Stimulated activated CD8-positive, alpha-beta memory T cell treated with anti-CD3 and anti-CD28 coated beads, Interleukin-2, amount 100 ng/mL, for 1 hour (primary cell): ENCODE results near the gene ZNF385A.
"Not testable (repeated sequence)": the region's sequence is repeated elsewhere in the genome, so short reads cannot be mapped to it uniquely, and the experiment has no call there.

ENCODE experiments used
- DNase-seq, 2 donors: peaks; one replicate each; pipeline ENCODE4 v3.0.0-alpha.2; 2020; ENCODE audit warnings: low read depth in 2 of 2

ZNF385A gene

DNA sequence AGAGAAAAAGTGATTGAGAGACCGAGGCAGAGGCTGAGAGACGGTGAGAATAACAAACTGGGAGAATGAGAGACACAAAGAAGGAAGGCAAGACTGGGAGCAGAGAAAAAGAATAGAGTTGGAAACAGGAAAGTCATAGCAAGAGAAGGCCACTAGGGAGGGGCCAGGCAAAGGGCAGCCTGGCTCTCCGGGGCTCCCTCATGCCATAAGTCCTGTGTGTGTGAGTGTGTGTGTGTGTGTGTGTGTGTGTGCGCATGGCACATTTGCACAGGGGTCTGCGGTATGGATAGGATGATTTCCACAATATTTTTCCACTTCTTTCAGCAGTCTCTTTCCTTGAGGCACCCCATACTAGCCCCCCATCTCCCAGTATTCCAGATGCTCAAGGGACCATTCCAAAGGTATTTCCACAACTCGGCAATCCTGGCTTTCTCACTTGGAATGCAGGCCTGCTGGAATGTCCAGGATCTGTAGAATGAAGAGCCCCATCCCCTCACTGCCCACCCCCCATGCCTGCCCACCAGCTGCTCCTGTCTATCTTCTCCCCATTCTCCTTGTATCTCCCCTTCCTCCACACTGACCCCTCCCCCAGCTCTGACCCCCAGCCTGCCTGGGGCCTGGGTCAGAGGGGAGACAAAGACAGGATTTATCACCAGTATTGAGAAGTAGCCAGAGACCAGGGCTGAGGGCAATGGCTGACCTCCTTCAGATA, 29.3 kb downstream of the ZNF385A start:
- DNase-seq: no peak

DNA sequence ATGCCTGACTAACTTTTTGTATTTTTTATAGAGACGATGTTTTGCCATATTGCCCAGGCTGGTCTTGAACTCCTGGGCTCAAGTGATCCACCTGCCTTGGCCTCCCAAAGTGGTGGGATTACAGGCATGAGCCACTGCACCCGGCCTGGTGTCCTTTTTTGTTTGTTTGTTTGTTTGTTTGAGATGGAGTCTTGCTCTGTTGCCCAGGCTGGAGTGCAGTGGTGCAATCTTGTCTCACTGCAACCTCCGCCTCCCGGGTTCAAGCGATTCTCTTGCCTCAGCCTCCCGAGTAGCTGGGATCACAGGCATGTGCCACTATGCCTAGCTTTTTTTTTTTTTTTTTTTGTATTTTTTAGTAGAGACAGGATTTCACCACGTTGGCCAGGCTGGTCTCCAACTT, 30.3 kb downstream of the ZNF385A start:
- not testable (repeated sequence) for DNase-seq

DNA sequence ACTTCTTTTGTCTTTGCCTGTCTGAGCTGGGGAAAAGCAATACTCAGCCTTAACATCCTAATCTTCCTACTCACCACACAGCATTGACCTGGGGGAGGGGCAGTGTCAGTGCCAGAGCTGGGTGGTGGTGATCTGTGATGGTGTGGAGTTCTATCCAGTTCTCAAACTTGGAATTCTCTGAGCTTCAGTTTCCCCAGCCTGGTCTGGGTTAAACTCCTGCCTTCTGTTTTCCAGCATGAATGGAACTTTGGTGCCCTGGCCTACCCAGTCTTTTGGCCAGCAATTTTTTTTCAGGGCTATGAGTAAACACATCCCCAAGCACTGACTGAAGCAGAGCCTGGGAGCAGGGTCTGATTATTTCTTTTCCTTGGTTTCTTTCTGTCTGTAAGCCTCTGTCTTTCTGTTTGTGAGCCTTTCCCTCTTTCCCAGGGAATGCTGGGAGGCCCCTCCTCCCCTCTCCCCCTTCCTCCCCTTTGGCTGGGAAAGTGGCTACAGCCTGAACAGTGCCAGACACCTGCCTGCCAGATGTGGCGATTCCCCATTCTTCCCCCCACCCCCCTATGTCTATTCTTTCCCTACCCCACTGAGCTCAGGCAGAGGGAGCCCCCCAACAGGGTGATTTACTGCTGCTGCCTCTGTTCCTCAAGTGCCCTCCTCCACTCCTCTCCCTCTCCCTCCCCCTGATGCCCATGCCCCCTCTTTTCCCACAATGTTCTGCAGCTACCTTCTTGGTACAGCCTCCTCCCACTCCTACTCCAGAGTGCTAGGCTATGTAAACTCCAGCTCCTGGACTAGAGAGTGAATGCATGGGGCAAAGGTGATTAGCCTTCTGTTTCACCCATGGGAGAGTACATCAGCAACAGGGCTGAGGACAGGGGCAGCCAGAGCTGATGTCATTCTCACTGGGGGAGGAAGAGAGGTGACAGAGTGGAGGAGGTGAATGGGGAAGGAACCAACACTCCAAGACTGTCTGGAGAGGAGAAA, 31.4 kb downstream of the ZNF385A start:
- no peak for DNase-seq

DNA sequence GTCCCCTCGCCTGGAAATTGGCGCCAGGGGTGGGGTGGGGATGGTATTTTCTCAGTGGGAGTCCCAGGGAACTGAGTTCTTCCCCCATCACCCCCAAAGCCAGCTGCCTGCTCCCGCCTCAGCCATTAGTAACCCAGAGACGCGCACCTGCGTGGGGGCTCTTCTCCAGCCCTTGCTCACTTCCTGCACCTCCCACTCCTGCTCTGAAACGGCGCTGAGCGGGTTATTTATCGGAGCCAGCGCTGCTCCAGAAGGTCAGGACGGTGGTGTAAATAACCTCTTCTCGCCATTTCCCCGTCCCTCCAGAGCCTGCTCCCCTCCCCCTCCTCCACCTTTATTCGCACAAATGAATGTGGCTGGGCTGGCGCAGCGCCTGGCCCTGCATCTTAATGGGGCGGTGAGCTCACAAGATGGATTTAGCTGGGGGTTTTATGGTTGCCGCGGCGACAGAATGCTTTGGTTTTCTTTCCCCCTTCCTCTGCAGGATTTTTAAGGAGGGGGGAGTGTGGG, 32.5 kb downstream of the ZNF385A start:
- DNase-seq: no peak

DNA sequence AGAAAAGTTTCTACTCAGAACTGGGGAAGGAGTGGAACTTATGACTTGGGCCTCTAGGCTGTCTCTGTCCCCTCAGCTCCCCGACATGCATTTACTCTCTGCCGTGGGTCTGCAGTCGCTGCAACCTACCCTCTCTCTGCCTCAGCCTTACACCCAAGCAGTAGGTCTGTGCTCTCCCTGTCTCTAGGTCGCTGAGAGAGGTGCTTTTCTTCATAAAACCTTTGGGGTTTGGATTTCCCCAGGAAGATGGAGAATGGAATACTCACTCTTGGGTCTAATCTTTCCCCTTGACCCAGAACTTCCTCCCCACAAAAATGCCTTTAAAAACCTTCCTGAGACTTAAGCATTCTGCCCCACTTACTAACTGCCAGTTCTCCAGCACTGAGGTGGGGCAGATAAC, 33.2 kb downstream of the ZNF385A start:
- DNase-seq: no peak

DNA sequence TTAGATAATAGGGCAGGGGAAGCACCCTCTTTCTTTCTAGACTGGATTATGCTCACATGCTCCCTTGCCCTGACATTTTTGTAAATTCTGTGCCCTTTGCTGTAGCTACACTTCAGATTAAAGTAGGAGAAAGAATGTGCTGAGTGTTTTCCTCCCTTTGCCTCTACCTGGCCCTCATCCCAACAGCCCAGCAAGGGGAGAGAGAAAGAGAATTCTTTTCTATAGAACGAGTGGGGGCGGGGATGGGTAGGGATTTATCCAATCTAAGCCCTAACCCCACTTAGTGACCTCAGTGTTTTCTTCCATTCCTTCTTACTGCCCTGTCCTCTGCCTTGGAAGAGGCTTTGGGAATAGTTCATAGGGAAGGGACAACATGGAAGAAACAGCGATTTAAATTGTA, 33.8 kb downstream of the ZNF385A start:
- DNase-seq: no peak

DNA sequence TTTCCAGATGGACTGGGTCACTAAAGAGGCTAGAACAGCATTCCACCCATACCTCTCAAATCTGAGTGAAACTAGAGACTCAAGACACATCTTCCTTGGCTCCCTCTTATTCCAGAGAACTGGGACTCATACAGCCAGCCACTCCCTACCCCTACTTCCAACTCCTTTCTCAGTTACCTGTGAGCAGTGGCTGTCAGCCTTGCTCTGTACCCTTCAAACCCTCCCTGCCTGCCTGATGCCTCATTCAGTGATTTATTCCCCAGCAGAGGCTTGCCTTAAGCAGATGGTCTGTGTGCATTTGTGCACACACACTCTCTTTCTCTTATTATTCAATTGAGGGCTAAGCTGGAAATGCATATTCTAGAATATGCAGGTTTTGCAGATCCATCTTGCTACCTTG, 34.9 kb downstream of the ZNF385A start:
- DNase-seq: no peak

DNA sequence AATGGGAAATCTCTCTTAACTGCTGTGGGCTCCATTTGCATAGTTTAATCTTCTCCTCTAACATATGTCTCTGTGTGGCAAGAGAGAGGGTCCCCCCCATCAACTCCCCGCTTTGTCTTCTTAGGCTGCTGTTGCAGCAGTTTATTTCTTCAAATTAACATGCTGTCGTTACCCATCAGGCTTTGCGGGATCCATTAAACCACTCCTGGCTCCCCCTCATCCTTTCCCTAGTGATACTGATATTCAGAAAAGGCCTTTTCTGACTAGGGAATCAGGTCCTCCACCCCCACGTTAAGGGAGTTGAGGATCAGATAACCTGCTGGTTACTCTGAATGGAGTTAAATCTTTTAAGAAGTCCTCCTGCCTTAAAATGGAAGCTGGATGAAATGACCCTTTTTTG, 35.5 kb downstream of the ZNF385A start:
- DNase-seq: no peak

DNA sequence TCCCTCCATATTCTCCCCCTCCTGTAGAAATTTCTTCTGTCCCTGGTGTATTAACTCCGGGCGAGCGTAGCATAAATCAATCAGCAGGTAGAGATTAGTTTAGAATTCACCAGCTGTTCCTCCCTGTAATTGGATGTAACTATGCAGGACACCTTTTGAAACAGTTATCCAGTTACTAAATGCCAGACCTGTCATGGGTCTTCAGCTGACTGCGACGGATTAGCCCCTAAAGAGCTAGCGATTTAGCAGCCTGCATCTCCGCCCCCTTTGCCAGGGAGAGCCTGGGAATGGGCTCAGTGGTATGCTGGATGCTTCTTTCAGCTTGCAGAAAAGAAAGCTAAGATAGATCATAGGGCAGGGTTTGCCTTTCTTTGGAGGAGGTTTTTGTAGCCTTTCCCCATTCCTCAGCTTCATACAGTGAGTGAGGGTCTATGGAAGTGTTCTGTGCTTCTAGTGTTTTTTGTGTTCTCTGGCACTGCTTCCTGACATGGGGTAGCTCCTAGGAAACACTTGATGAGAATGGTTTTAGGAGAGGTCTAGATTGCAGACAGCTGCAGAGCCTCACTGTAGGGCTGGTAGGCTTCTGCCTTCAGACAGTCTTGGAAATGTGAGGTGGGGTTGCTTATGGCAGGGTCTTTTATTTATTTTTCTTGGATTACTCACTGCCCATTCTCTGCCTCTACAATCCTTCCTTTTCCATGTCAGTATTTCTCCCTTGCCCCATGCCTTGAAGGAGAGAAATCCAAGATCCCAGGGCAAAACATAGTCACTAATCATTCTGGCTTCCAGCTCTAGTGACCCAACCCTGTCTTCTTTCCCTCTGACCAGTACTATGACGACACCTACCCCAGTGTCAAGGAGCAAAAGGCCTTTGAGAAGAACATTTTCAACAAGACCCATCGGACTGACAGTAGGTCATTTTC, 42.9 kb downstream of the ZNF385A start:
- no peak for DNase-seq

DNA sequence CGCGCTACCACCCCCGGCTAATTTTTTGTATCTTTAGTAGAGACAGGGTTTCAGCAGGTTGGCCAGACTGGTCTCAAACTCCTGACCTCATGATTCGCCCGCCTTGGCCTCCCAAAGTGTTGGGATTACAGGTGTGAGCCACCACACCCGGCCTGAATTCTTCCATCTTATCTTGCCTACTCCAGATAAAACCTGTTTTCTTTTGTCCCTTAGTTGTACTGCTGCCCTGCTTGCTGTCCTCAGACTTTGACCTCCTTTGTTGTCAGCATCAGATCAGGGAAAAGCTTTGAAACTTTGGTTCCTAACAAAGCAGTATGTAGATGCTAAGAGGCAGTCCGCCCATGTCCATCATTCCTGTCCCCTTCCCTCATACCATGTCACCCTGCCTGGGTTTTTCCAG, 43.7 kb downstream of the ZNF385A start:
- no peak for DNase-seq

DNA sequence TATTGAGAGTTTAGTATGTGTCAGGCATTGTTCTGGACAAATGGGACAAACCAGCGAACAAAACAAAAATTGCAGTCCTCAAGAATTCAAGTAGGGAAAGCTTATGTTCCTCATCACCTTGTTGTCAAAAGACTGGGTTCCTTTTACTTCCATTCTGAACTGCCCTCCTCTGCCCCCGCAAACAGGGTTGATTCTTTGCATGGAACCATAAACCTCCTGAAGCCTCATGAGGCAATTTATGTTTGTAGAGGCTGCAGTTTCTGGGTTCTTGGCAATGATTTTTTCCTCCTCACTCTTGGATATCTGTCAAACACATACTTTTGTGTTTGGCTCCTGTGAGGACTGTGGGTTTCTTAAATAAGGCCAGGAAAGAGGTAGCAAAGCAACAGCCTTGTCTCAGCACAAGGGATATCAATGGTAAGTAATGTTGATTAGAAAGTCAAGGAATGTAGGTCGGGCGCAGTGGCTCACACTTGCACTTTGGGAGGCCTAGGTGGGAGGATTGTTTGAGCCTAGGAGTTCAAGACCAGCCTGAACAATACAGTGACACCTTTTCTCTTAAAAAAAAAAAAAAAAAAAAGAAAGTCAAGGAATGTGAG, 45.7 kb downstream of the ZNF385A start:
- no peak for DNase-seq

DNA sequence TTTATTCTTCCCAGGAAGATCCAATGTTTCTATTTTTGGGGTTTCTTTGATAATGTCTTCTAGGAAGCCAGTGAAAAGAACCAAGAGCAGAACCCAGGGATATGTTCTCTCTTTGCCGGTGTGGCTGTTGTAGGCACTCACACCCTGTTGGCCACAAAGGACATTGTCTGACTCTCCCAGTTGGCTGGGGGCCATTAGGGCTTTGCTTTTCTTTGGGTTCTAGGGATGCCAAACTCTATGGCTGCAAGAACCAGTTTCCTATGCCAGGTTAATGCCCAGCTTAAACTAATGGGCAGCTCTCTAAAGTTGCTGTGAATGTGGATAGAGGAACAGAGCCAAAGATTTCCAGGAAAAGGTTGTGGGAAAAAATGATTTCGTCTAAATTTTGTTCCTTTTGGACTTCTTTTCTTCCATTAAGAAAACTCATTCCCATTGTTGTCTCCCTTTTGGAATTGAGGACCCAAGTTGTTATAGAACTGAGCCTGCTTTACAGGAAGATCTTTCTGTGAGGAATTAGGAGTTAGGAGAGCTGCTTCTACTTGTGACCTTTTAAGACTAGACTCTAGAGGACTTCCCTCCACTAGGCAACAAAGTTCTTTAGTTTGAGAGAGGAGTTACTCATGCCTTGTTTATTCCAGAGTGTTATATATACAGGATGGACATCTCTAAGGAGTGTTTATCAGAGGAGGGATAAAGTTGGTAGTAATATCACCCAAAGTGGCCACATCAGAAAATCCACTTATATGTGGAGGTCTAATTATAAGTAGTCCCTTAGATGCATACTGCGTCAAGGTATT, 46.5 kb downstream of the ZNF385A start:
- DNase-seq: no peak

DNA sequence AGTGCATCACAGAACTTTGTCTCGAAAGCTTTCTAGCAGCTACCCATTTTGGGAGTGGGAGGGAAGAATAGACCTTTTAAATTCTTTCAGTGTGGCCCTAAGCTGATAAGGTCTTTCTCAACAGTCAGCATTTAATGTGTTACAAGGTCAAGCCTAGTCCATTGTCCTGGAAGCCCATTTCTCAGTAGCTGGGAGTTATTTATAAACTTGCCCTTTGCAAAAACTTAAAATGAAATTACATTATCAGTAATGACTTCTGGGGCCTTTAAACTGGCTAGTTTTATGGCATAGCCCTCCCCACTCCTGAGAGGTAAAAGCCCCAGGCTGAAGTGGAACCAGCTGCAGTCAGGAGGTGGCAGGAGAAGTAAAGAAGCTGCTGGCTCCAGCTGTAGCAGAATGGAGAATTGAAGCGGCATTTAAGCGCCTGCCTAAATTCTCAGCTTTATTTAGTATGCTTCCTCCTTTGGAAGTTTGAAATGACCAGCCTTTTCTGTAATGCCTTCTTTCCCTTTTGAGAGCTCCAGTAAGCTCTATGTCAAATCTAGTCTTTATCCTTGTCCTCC, 47.2 kb downstream of the ZNF385A start:
- DNase-seq: no peak

DNA sequence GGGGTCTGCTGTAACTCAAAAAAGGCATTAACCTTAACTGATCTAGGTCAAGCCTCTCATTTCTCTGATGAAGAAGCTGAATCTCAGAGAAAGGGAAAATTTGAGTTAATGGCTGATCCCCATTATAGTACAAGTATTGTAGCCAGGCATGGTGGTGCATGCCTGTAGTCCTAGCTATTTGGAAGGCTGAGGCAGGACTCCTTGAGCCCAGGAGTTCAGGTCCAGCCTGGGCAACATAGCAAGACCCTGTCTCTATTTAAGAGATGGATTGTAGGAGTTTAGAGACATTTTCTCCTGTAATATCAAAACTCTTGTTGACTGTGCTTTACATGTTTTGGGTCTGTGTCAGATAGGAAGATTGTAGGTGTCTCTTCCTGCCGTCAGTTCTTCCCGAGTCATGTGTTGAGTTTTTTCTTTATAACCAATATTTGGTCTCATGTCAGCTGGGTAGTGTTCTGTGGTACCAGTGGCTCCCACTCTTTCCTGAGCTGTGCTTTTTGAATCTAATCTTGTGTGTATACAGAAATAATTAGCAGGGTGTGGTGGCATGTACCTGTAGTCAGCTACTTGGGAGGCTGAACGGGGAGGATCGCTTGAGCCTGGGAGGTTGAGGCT, 51.0 kb downstream of the ZNF385A start:
- no peak for DNase-seq

DNA sequence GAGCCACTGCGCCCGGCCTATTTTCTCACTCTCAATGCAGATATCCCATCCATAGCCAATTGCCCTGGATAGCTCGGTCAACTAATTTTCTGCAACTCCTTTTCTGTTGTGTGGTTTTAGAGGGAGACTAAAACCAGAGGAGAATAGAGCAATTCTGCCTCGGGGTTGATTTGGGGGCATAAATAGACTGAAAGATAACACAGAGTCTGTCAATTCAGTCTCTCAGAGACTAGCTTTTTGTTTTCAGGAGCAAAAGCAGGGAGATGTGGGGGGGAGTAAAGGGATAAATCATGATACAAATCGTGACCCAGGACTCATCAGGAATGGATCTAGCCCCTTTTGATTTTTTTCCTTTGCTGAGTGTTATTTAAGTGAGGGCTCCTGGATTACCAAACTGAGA, 53.1 kb downstream of the ZNF385A start:
- DNase-seq: no peak

DNA sequence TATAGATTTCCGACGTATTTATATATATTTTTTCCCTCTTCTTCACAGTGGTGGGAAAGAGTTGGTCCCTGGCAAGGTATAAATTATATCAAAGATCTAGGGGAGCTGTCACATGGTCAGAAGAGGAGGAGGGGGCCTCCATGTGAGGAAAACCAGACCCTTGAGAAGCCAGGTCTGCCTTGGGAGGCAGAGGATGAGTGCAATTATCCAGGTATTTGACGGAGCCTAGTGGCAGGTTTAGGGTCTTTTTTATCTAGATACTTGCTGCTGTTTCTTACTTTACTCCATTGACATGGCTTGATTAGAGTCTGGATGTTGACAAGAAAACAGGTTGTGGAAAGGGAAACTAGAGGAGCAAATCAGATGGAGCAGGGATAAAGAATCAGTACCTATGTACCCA, 54.1 kb downstream of the ZNF385A start:
- DNase-seq: no peak

DNA sequence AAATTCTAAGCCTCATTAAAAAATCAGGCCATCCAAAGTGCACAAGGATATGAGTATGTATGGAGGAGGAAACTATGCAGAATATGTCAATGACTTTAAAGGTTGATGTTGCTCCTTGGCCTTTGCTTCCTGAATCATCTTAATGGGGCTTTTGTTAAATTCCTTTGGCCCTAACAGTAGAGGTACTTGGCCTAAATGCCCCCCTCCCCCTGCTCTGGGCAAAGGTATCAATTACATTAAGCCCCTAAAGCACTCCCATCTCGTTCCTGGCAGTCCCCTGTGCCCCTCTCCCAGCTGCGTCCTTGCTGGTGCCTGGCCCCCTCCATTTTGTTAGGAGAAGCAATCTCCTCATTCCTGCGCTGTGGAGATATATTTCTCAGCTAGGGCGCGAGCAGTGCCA, 54.8 kb downstream of the ZNF385A start:
- DNase-seq: no peak

DNA sequence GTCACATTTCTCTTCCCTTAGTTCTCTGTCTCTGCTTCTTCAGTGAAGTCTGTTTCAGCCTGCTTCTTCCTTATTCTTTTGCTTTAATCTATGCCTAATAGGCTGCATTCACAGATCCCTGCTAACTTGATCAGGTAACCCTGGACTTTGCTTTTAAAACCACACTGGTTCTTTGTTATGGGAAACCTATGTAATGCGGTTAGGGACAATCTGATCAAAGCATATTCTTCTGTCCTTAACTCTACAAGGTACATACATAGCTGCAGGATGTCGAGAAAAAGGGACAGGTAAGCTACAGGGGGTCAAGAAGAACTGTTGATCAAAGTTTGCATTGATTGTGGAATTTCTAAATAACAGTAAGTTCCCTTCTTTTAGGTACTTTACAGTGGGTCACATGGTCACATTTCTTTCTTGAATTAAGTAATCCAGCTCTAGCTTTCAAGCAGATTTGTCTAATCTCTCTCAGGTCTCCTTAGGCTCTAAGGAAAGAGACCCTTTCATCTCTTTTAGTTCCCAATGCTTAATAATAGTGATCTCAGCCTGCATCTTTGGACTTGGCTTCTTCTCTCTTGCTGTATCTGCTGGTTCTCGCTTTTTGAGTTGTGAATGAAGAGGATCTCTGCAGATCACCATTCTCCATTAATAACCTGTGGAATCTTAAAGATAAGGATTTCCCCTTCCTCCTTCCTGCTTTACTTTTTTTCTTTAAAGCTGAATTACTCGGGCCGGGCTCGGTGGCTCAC, 55.8 kb downstream of the ZNF385A start:
- DNase-seq: no peak
